ENCODE data around the gene CMTM7. TPM values are rescaled to one million over a fixed set of nuclear protein-coding genes. Genes with fewer than 3 reads are reported as not detected.
A peak's percentile ranks its signal among the peaks of the same experiment; 100 is the strongest.

The CMTM7 gene
- polyA plus RNA-seq, 1 donor = 18.4 TPM

DNA sequence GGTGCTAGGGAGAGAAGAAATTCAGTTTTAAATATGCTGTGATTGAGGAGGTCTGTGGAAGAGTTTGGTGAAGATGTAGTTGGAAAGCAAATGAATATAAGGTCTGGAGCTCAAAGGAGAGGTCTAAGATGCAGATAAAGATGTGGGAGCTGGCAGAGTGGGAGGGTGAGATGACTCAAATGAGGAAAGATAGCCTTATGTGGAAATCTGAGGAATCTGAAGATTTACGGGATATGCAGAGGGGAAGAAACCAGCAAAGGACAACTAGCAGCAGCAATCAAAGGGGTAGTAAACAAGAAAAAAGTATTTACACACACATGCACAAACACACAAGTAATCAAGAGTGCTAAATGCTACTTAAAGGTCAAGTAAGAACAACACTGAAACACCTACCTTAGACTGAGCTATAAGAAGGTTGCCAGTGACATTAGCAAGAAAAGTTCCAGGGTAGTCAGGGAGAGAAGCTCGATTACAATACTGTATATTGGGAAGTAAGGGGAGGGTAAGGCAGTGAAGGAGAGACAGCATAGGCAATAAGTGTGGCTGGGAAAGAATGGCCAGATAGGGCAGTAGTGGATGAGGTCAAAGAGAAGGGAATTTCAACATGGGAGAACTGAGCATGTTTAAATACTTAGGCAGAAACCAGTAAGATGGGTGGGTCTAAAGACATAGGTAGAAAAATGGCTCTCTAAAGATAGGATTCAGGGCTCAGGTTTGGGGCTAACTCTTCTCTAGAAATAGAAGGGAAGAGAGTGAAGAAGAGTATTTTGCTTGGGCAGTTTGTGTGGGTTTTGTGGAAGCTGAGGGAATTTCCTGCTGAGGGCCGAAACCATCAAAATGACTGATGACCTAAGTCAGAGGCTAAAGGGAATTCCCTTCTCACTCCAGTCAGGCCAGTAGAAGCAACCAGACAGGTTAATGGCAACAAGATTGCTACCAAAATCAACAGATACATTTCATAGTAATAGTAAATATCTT is 102.1 kb downstream of the CMTM7 start:
- DNase-seq = no peak

DNA sequence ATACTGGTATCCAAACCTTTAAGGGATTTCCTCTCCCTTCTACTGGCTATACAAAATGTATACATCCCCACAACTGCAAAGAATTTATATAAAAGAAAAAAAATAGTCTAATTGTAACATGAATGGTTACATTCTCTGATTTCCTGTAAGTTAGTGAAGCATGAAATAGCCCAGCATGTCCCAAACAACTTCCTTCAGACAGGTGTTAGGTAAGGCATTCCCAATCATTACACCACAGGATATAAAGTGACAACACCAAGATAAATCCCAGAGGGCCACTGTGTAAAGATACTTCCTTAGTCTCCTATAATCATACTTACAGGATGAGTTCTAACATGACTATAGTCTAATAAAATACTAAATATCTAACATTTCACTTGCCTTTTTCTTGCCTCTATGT is 103.4 kb downstream of the CMTM7 start:
- DNase-seq = no peak

GRCh38 chr3:32495609-32496008 is 104.0 kb downstream of the CMTM7 start:
- no peak for DNase-seq

DNA sequence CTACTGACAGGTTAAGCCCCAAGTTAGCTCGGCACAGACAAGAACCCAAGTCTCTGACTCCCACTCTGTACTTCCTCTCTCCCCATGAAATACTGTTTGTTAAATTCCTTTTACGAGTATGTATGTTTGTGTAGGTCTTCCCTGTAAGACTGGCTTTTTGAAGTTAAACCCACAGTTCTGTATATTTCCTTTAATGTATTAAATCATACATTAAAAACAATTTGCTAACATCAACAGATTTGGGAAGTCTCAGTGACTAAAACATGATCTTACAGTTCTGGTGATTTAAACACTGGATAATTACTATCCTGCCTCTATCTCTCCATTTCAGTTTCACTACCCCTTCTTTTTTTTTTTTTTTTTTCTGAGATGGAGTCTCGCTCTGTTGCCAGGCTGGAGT is 106.6 kb downstream of the CMTM7 start:
- DNase-seq = no peak

DNA sequence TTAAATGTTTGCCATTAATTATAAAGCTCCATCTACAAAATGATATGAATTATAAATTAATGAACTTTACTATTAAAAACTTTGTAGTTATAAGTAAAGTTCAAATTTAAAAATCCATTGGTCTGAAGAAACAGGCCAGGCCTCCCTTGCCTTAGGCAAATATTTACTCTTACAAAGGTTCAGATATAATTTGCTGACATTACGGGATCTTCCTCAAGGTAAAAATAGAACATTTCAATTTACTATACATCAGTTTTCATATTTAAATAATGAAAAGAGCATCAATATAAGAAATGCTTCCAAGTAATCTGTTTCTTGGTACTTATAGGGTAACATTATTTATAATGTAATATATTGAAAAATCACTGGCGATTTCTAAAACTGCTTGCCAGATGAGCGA is 107.3 kb downstream of the CMTM7 start:
- no peak for DNase-seq

DNA sequence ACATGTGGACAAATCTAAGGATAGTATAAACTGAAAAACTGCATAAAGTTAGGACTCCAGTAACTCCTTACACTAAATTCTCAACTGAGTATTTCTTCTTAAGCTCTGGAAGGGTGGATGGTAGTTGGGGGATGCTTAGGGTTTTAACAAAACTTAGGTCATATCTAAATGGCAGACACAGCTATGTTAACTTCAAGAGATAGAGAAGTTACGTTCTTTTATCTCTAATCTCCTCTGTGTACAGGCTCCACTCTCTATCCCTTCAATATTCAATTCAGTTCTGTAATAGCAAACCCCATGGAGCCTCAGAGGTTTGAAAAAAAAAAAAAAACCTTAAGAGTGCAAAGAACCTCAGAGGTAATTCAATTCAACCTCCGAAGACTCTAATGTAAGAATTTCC is 107.9 kb downstream of the CMTM7 start:
- DNase-seq = no peak

DNA sequence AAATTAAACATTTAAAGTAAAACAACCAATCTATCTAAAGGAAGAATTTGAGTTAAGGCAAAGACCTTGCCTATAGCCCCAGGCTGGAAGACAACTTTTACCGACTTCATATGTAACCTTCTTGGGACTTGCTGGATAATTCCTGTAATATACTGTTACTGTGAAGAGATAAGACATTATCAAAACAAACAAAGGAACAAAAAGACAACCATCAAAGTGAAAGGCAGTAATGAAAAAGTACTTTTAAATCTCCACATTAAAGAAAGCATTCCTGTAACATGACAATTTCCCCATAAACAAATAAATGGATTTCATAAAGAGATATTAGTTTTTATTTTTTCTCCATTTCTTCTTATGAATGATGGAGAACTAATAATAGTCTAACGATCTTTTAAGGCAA is 108.6 kb downstream of the CMTM7 start:
- DNase-seq = no peak

GRCh38 chr3:32500880-32501782 is 109.5 kb downstream of the CMTM7 start:
- DNase-seq = no peak

DNA sequence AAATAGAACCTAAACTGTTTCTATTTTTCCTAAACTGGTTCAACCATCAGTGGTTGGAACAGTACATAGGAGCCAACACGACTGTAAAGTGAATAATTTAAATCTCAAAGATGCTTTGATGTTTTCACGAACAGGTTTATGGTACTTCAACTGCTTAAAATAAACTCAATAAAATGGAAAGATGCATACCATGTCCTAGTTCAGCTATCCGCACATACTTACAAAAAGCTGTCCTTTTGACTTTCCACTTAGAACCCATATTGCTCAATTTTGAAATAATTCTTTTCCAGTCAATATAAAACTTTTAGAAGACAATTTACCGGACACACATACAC is 110.1 kb downstream of the CMTM7 start:
- DNase-seq = no peak

GRCh38 chr3:32502118-32502945 is 110.7 kb downstream of the CMTM7 start, which contains the start of gene CMTM6:
CMTM6 (minus strand) TSS chr3:32502852; CDS start chr3:32502745, 107 bp downstream.
- peak; percentile 84 for DNase-seq

GRCh38 chr3:32502946-32503286 is 111.3 kb downstream of the CMTM7 start:
- DNase-seq = no peak

Other genes with a start within 250 kb of the CMTM7 start
- 2.9 TPM for gene CMTM8, start 153.2 kb upstream of the CMTM7 start, polyA plus RNA-seq (ENCODE audit: insufficient read length)
- gene CMTM6, start 111.0 kb downstream of the CMTM7 start, polyA plus RNA-seq (ENCODE audit: insufficient read length) = 19.8 TPM
- 32.7 TPM for gene DYNC1LI1, start 179.0 kb downstream of the CMTM7 start, polyA plus RNA-seq (ENCODE audit: insufficient read length)

Measured in hindlimb muscle (tissue), 1 donor.